Measurements from ENCODE around the gene C1orf198.

- TF ChIP-seq CTCF (optimal IDR thresholded peaks at IDR 0.05 in 1 of 3, IDR thresholded peaks at IDR 0.05 in 1 of 3, conservative IDR thresholded peaks at IDR 0.05 in 1 of 3; ENCODE audit: extremely low read depth in 1 of 3, insufficient read depth in 2 of 3, low read length in 3 of 3), result no peak
- TF ChIP-seq EZH2 (IDR thresholded peaks at IDR 0.05; ENCODE audit: low read length), result no peak
Measured at GRCh38 chr1:230850547-230850946, 17.8 kb downstream of the C1orf198 start.

Data from keratinocyte (primary cell).